Thoracic aorta (tissue), 2 donors: Measurements from ENCODE around the gene GABRB3. TPM values are rescaled to one million over a fixed set of nuclear protein-coding genes. Genes with fewer than 3 reads are reported as not detected.

Experiments
- ATAC-seq: fragments of 150-250 bp; one replicate; pipeline ENCODE4 v1.8.0; 2017; ENCODE audit warnings: low read depth; ENCODE audit not compliant: insufficient number of reproducible peaks, low FRiP score
- DNase-seq: peaks from one replicate; pipeline ENCODE4 v3.0.0-alpha.2; 2020; ENCODE audit warnings: low spot score
- H3K27ac ChIP-seq, 2 donors: fragments of 200-600 bp; sonication (generic); 1 replicate in 1 of 2; 2 replicates in 1 of 2; pipeline ENCODE4 v1.5.1; 2016; ENCODE audit warnings: mild to moderate bottlenecking in 2 of 2, moderate library complexity in 2 of 2
- H3K27me3 ChIP-seq: fragments of 200-600 bp; sonication (generic); replicated peaks from 2 replicates; pipeline ENCODE4 v1.6.0; 2016; ENCODE audit warnings: mild to moderate bottlenecking; ENCODE audit not compliant: insufficient read depth
- H3K36me3 ChIP-seq: fragments of 200-600 bp; sonication (generic); one replicate; pipeline ENCODE4 v1.5.1; 2016
- H3K4me1 ChIP-seq, 2 donors: fragments of 200-600 bp; sonication (generic); 1 replicate in 1 of 2; 2 replicates in 1 of 2; pipeline versions ENCODE4 v1.5.1 to v1.6.0; 2016; ENCODE audit warnings: low read depth in 2 of 2, mild to moderate bottlenecking in 1 of 2; ENCODE audit not compliant: control insufficient read depth in 1 of 2
- H3K4me3 ChIP-seq: fragments of 200-600 bp; sonication (generic); 2 replicates; pipeline ENCODE4 v1.5.1; 2016; ENCODE audit warnings: mild to moderate bottlenecking
- H3K9me3 ChIP-seq: fragments of 200-600 bp; sonication (generic); 2 replicates; pipeline ENCODE4 v1.5.1; 2016
- total RNA-seq, 2 donors: library from RNA; depleted of rRNA; stranded (reverse); fragments of >200 nt; gene quantifications; one replicate each; pipeline versions ENCODE4 v1.1.0 to v1.2.3, GENCODE V29; 2016
- TF ChIP-seq, protein P1 (sequence below): fragments of 200-600 bp; sonication (generic); IDR thresholded peaks from one replicate; pipeline ENCODE4 v1.5.1; 2019; ENCODE audit warnings: antibody characterized with exemption

The GABRB3 gene
- total RNA-seq, 2 donors from 2014 or later: 0.54 to 2.0 TPM

DNA sequence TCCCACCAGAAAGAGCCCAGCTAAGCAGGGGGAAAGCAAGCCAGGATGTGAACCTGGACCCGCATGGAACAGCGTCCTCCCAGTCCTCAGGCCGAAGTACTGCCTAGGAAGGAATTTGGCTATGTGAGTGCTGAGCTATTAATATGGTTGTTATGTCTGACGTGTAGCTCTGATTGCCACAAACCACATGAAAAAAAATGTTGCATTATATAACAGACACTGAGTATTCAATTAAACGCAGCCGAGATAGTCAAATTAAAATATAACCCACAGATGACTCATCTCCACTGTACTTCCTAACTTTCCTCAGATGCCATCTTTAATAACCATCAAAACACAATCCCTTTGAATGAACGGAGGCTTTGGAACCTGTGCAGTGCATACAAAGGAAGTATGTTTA, 111.1 kb downstream of the GABRB3 start:
- ATAC-seq (no peak), DNase-seq (no peak)
- TF ChIP-seq, protein P1, sequence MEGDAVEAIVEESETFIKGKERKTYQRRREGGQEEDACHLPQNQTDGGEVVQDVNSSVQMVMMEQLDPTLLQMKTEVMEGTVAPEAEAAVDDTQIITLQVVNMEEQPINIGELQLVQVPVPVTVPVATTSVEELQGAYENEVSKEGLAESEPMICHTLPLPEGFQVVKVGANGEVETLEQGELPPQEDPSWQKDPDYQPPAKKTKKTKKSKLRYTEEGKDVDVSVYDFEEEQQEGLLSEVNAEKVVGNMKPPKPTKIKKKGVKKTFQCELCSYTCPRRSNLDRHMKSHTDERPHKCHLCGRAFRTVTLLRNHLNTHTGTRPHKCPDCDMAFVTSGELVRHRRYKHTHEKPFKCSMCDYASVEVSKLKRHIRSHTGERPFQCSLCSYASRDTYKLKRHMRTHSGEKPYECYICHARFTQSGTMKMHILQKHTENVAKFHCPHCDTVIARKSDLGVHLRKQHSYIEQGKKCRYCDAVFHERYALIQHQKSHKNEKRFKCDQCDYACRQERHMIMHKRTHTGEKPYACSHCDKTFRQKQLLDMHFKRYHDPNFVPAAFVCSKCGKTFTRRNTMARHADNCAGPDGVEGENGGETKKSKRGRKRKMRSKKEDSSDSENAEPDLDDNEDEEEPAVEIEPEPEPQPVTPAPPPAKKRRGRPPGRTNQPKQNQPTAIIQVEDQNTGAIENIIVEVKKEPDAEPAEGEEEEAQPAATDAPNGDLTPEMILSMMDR: no peak
- Histone ChIP-seq H3K9me3 (no peaks in the 10 kb centered on the region), H3K27me3 (no peaks in the 10 kb centered on the region), H3K27ac (no peak overlapping the region), H3K4me3 (no peak overlapping the region), H3K4me1 (no peaks in the 10 kb centered on the region), H3K36me3 (no peaks in the 10 kb centered on the region)

DNA sequence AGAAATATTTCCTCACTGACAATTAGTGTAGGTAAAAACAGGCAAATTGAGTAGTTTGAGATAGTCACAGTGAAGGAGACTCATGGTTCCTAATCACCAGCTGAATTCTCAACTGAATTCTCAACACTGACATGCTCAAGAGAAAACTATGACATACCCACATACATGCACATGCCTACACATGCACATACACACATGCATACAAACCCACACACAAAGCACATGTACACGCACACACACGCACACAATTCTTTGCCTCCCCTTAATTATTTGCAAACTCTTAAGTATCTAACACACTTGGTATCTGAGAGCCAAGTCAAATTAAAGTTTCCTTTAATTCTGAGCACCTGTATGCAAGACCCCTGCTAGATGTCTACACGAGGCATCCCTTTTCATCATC, 111.8 kb downstream of the GABRB3 start:
- H3K36me3 ChIP-seq: no peaks in the 10 kb centered on the region
- H3K27me3 ChIP-seq: no peaks in the 10 kb centered on the region
- TF ChIP-seq, protein P1: no peak
- DNase-seq (no peak), ATAC-seq (no peak)
- H3K4me1 ChIP-seq: no peaks in the 10 kb centered on the region
- H3K27ac ChIP-seq: no peak overlapping the region
- H3K4me3 ChIP-seq: no peak overlapping the region
- no peaks in the 10 kb centered on the region for H3K9me3 ChIP-seq

DNA sequence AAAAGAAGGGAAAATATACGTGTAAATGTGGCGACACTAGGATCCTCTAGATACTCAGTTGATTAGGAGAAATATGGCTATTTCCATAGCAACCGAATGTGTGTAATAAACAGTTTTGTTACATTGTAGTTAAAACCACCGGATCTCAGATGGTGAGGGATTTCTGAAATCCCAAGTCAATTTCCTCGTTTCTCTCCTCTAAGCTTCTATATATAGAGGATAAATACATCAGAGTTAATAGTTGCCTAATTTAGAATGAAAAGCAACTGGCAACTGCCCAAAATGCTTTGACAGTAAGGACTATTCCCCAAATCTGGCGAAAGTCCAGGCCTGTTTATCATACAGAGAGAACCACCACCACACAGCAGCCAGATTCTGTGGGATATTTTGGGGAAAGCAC, 112.6 kb downstream of the GABRB3 start:
- no peaks in the 10 kb centered on the region for H3K4me1 ChIP-seq
- no peak overlapping the region for H3K27ac ChIP-seq
- H3K4me3 ChIP-seq: no peak overlapping the region
- no peaks in the 10 kb centered on the region for H3K27me3 ChIP-seq
- H3K9me3 ChIP-seq: no peaks in the 10 kb centered on the region
- H3K36me3 ChIP-seq: no peaks in the 10 kb centered on the region
- ATAC-seq: no peak
- TF ChIP-seq, protein P1: no peak
- DNase-seq: no peak

DNA sequence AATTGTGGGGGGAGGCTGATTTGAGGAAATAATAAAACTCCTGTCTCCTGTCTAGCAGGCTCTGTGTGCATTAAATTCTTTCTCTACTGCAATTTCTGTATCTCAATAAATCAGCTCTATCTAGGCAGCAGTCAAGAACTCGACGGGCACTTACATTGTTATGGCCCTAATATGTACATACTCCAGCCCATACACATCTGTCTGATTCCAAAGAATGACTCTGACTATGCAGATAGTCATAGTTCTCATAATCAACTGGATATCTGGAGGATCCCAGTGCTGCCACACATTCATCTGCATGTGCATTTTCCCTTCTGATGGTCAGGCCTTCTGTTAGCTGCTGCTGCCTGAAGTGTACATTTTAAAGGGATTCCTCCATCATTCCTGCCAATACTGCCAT, 114.6 kb downstream of the GABRB3 start:
- Histone ChIP-seq H3K4me3 (no peak overlapping the region), H3K4me1 (no peaks in the 10 kb centered on the region), H3K36me3 (no peaks in the 10 kb centered on the region), H3K27me3 (no peaks in the 10 kb centered on the region), H3K27ac (no peak overlapping the region), H3K9me3 (no peaks in the 10 kb centered on the region)
- no peak for ATAC-seq
- no peak for DNase-seq
- TF ChIP-seq, protein P1: no peak

DNA sequence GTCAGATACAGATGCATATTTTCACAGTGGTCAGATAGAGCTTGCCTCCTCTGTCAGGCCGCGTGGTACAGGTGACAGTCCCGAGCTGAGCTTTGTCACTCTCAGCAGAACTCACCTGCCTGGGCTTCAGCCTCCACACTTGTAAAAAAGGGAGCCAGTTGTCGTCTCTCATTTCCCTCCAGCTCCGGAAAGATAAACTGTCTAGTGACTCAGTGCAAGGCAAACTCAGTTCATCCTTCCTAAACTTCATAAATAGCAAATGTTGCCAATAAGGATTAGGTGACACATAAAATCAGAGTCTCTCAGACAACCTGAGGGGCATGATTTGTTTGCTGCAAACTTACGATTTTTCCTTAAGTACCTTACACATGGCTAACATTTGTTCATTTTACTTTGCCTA, 116.8 kb downstream of the GABRB3 start:
- ATAC-seq (no peak), DNase-seq (no peak)
- H3K27me3 ChIP-seq: no peaks in the 10 kb centered on the region
- no peaks in the 10 kb centered on the region for H3K36me3 ChIP-seq
- H3K9me3 ChIP-seq: no peaks in the 10 kb centered on the region
- TF ChIP-seq, protein P1: no peak
- no peaks in the 10 kb centered on the region for H3K4me1 ChIP-seq
- H3K4me3 ChIP-seq: no peak overlapping the region
- no peak overlapping the region for H3K27ac ChIP-seq
